Right lobe of liver (tissue), 4 donors: ENCODE measurements around the gene HYAL3.

Experiments
- CTCF ChIP-seq, 4 donors: fragments of 200-600 bp in 3 of 4; fragments of 450-650 bp in 1 of 4; IDR thresholded peaks; one replicate each; pipeline versions ENCODE4 v1.5.1 to v1.8.0; 2016 to 2022; ENCODE audit warnings: antibody characterized with exemption in 4 of 4, mild to moderate bottlenecking in 2 of 4
- POLR2A ChIP-seq: fragments of 450-650 bp; IDR thresholded peaks from one replicate; pipeline ENCODE4 v1.6.1; 2017; ENCODE audit warnings: antibody characterized with exemption, mild to moderate bottlenecking
- donor health status: DM: no; HTN: no; CAD: no.
- donor health status: DM: no; HTN: no; CAD: no.
- donor health status: DM: no; HTN: yes; CAD: no.

- TF ChIP-seq POLR2A, result peak; percentile 60
- TF ChIP-seq CTCF (IDR thresholded peaks at IDR 0.05), result no peak
These were observed 41.5 kb upstream of the HYAL3 start, which contains the start of gene RASSF1 for GRCh38 chr3:50340448-50341329.
